Heart right ventricle (tissue), 16 donors: ENCODE results near the gene IFRD2. TPM values are rescaled to one million over a fixed set of nuclear protein-coding genes. Genes with fewer than 3 reads are reported as not detected.

ENCODE experiments used
- ATAC-seq, 8 donors: fragments of 200-7000 bp; cut with Tn5 transposase; one replicate each; pipeline ENCODE4 v1.9.1; 2020; ENCODE audit warnings: mild to moderate bottlenecking in 8 of 8, moderate library complexity in 8 of 8, moderate number of reproducible peaks in 1 of 8
- DNase-seq, 2 donors: peaks; one replicate each; pipeline ENCODE4 v3.0.0-alpha.2; 2020
- H3K27ac ChIP-seq, 10 donors: fragments of 200-600 bp; sonication (generic) in 2 of 10; one replicate each; pipeline versions ENCODE4 v1.5.0 to v1.8.0; 2020 to 2022; ENCODE audit warnings: mild to moderate bottlenecking in 3 of 10
- H3K27me3 ChIP-seq, 7 donors: fragments of 200-600 bp; one replicate each; pipeline ENCODE4 v1.8.0; 2021 to 2022; ENCODE audit warnings: mild to moderate bottlenecking in 2 of 7
- H3K36me3 ChIP-seq, 9 donors: fragments of 200-600 bp; sonication (generic) in 1 of 9; one replicate each; pipeline versions ENCODE4 v1.5.0 to v1.8.0; 2020 to 2022; ENCODE audit warnings: mild to moderate bottlenecking in 2 of 9
- H3K4me1 ChIP-seq, 9 donors: fragments of 200-600 bp; sonication (generic) in 1 of 9; one replicate each; pipeline versions ENCODE4 v1.5.0 to v1.8.0; 2020 to 2022; ENCODE audit warnings: mild to moderate bottlenecking in 4 of 9
- H3K4me3 ChIP-seq, 10 donors: fragments of 200-600 bp; sonication (generic) in 2 of 10; one replicate each; pipeline versions ENCODE4 v1.5.0 to v1.8.0; 2020 to 2022; ENCODE audit warnings: mild to moderate bottlenecking in 7 of 10, moderate library complexity in 2 of 10
- H3K9me3 ChIP-seq, 11 donors: fragments of 200-600 bp in 10 of 11; sonication (generic) in 2 of 11; one replicate each; pipeline versions ENCODE4 v1.5.0 to v1.8.0; 2013 to 2022; ENCODE audit warnings: mild to moderate bottlenecking in 2 of 11, control low read depth in 1 of 11, moderate library complexity in 1 of 11
- CTCF ChIP-seq, 9 donors: fragments of 200-600 bp; sonication (generic) in 2 of 9; IDR thresholded peaks; one replicate each; pipeline versions ENCODE4 v1.5.0 to v1.8.0; 2021 to 2022; ENCODE audit warnings: antibody characterized with exemption in 9 of 9, mild to moderate bottlenecking in 5 of 9, moderate library complexity in 1 of 9
- WGBS, 2 donors: extraction: QIAGEN DNeasy Blood & Tissue Kit; methylation state at CpG; one replicate each; pipeline ENCODE4 v1.1.7; 2013; ENCODE audit warnings: inconsistent platforms in 1 of 2; 5-methylcytosine and 5-hydroxymethylcytosine counted together
- intact Hi-C, 10 donors: fragments of 100-400 bp; cut with DNase I; formaldehyde crosslinking; loops; one replicate each; pipeline versions ENCODE4 v1.11.1 to v1.14.2; 2022
- polyA plus RNA-seq, 2 donors: library from polyadenylated mRNA; stranded (reverse); fragments of 200-250 nt; gene quantifications; one replicate each; pipeline ENCODE4 v1.2.3, GENCODE V29; 2013
- total RNA-seq, 10 donors: library from RNA; stranded (reverse); fragmentation: NEBNext Ultra II Directional in 3 of 10; extraction: Animal tissue kit (Norgen Biotek cat#: 25700) in 3 of 10; gene quantifications; one replicate each; pipeline versions ENCODE4 v1.2.1 to v1.2.4, GENCODE V29; 2021 to 2023
- donor health status: Arrhythmogenic right ventricular cardiomyopathy.
- donor health status: ischemic (EF 13 %, LVEDD 7.1; RV severe dilation, severe dysfunction).
- donor health status: healthy with polysubstance abuse.
- donor health status: DM: no; HTN: yes; CAD: no.
- donor health status: DM: no; HTN: no; CAD: no.
- donor health status: ischemic (EF 25% LVEDD 6.9; RV normal size, moderate dysfunction).
- donor health status: ischemic (EF 25% LVEDD 5.7; RV mildly dilated, moderate dysfunction).
- donor health status: healthy.
- donor health status: DM: yes; HTN: yes; CAD: no.
- donor health status: Ischemic cardiomyopathy.
- donor health status: ischemic (EF 35%, LVEDD 5.7; RV mildly dilated, moderate dysfunction).
- donor health status: nonischemic (EF 11% LVEDD 7.7; RV severe dilation, severe dysfunction).
- donor health status: DM: yes; HTN: yes; CAD: no.
- donor health status: PGD.
- donor health status: ischemic (EF 29% LVEDD 5.4; RV normal size, mild dysfunction).
- donor health status: nonischemic (EF 23%, LVEDD 6.1; RV moderate dilation, normal function).

The IFRD2 gene
- total and polyA plus RNA-seq, 12 donors = 45.3 to 123 (median 57.0) TPM

- intact Hi-C loops = loop anchor here in 1 of 10 donors (10.0 kb wide), 1 partner anchor 61 kb away; the partner anchor contains the start of gene SEMA3B
- no peak overlapping the region for H3K4me3 ChIP-seq
- peaks cover 3 to 46% (median 24%) of the 10 kb centered on the region in 9 donors for H3K36me3 ChIP-seq
- 92 to 94% methylated on average over 8 of the region's 8 CpGs for WGBS, 2 donors
- H3K9me3 ChIP-seq = no peaks in the 10 kb centered on the region
- peaks cover 21 to 68% (median 54%) of the 10 kb centered on the region in 9 donors for H3K4me1 ChIP-seq
- ATAC-seq = no peak
- DNase-seq = no peak
- no peaks in the 10 kb centered on the region for H3K27me3 ChIP-seq
- peak overlapping the region in 6 of 10 donors; percentile 40 to 99 (median 95) for H3K27ac ChIP-seq
- no peak for TF ChIP-seq CTCF (IDR thresholded peaks at IDR 0.05)
Observed at GRCh38 chr3:50326182-50326541, 33.9 kb upstream of the IFRD2 start.

DNA sequence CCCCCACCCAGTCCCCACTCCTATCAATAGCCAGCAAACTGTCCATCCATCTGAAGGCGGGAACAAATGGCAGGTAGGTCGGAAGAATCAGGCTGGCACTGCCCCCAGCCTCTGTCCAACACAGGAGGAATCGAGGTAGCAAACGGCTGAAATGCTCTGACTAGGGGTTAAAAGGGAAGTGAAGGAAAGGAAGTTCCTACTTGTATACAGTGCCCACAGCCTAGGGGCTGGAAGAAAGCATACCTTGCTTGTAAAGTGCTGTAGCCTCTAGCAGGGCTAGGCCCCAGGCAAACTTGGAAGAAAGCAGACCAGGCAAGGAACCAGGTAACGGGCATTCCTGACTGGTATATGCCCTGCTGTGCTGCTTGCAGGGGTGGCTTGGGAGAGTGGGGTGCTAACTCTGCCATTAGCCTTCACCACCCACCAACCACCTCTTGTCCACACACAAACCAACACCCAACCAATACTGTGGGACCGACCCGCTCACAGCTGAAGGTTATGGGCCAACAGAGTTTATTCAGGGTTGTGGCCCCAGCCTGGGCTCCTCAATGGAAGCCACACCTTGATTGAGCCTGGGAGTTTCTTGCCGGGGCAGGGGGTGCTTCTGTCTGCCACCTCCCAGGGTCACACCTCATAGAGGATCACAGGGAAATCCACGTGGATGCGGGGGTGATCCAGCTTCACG, 33.4 kb upstream of the IFRD2 start:
- no peak for TF ChIP-seq CTCF (IDR thresholded peaks at IDR 0.05)
- DNase-seq (no peak), ATAC-seq (no peak)
- intact Hi-C loops = loop anchor here in 3 of 10 donors (2.0 to 10.0 kb wide), 3 partner anchors 51 to 99 kb away; partner anchors contain the start of gene SEMA3B (in 1 of the 3)
- Histone ChIP-seq H3K27ac (peak overlapping the region; percentile 40 to 99 (median 96)), H3K4me3 (no peak overlapping the region), H3K27me3 (no peaks in the 10 kb centered on the region), H3K36me3 (peaks cover 0 to 41% (median 19%) of the 10 kb centered on the region in 9 donors), H3K4me1 (peaks cover 21 to 70% (median 55%) of the 10 kb centered on the region in 9 donors), H3K9me3 (no peaks in the 10 kb centered on the region)
- WGBS, 2 donors = 88 to 95% methylated on average over 11 of the region's 11 CpGs

DNA sequence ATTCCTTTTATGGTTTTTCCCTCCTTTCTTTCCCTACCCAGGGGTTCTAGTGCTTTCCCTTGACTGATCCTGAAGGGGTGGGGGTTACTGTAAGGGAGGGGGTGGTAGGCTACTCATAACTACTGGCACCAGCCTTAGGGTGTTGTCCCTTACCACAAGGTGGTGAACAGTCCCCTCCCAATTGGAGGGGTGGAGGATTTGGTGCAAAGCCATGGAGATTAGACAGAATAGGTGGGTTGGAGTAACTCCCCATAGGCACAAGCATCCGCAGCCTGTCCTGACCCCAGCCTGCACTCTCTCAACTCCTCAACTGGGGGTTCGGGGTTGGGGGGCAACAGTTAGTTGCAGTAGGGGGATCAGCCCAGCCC, 32.9 kb upstream of the IFRD2 start:
- 84 to 88% methylated on average over 2 of the region's 2 CpGs for WGBS, 2 donors
- DNase-seq = no peak
- H3K27me3 ChIP-seq = no peaks in the 10 kb centered on the region
- no peaks in the 10 kb centered on the region for H3K9me3 ChIP-seq
- TF ChIP-seq CTCF (IDR thresholded peaks at IDR 0.05) = no peak
- H3K27ac ChIP-seq = peak overlapping the region; percentile 48 to 99 (median 97)
- H3K4me1 ChIP-seq = peaks cover 25 to 75% (median 60%) of the 10 kb centered on the region in 9 donors
- H3K36me3 ChIP-seq = peaks cover 0 to 36% (median 14%) of the 10 kb centered on the region in 9 donors
- H3K4me3 ChIP-seq = no peak overlapping the region
- ATAC-seq = no peak
- intact Hi-C loops = loop anchor here in 3 of 10 donors (2.0 to 10.0 kb wide), 3 partner anchors 50 to 98 kb away; partner anchors contain the start of gene SEMA3B (in 1 of the 3)

GRCh38 chr3:50324351-50325112, 32.3 kb upstream of the IFRD2 start:
- peak in 6 of 8 donors; percentile 7 to 26 (median 20) for ATAC-seq
- peak; percentile 78 to 82 for DNase-seq
- Histone ChIP-seq H3K4me1 (peaks cover 26 to 81% (median 66%) of the 10 kb centered on the region in 9 donors), H3K9me3 (no peaks in the 10 kb centered on the region), H3K27ac (peak overlapping the region; percentile 91 to 99 (median 97)), H3K27me3 (no peaks in the 10 kb centered on the region), H3K4me3 (peak overlapping the region in 1 of 10 donors; percentile 11), H3K36me3 (peaks cover 0 to 36% (median 8%) of the 10 kb centered on the region in 9 donors)
- 36 to 41% methylated on average over 4 of the region's 4 CpGs for WGBS, 2 donors
- intact Hi-C loops = loop anchor here in 5 of 10 donors (1.0 to 10.0 kb wide), 7 partner anchors 50 to 98 kb away; partner anchors contain the start of genes GNAI2 (in 1 of the 5) and SEMA3B (in 1 of the 5)
- peak; percentile 76 to 93 (median 87) for TF ChIP-seq CTCF (IDR thresholded peaks at IDR 0.05)
